Tibial nerve (tissue), 4 donors: ENCODE data around the gene MCC.

ENCODE experiments used
- EP300 ChIP-seq, 2 donors: sonication (generic); formaldehyde crosslinking; IDR thresholded peaks; one replicate each; pipeline ENCODE4 v1.6.1; 2017; ENCODE audit warnings: antibody characterized with exemption in 2 of 2, mild to moderate bottlenecking in 1 of 2
- POLR2A ChIP-seq, 2 donors: fragments of 450-650 bp; IDR thresholded peaks; one replicate each; pipeline ENCODE4 v1.6.1; 2017; ENCODE audit warnings: antibody characterized with exemption in 2 of 2, mild to moderate bottlenecking in 2 of 2, moderate library complexity in 2 of 2
- TF ChIP-seq, protein P1 (sequence below), 5 experiments: fragments of 200-600 bp in 3 of 5; fragments of 450-650 bp in 2 of 5; sonication (generic) in 3 of 5; IDR thresholded peaks; one replicate each; pipeline ENCODE4 v1.5.1; 2016 to 2019; ENCODE audit warnings: antibody characterized with exemption in 5 of 5, mild to moderate bottlenecking in 3 of 5, moderate library complexity in 2 of 5

DNA sequence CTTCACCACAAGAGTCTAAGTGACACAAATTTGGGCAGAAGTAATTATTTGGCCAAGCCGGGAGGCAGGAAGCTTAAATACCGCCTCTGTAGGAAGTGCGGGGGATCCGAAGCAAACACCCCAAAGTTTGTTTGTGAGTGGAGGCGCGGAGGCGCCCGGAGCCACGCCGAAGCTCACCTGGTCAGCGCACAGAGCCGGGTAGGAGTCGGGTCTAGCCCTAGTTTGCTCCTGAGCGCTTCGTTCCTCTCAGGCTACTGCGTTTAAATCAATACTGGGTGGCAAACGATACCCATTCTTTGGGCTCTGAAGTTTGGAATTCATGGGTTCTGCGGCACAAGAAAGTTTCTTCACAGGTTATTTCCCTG lies 855 bp downstream of the MCC start:
- TF ChIP-seq, protein P1, sequence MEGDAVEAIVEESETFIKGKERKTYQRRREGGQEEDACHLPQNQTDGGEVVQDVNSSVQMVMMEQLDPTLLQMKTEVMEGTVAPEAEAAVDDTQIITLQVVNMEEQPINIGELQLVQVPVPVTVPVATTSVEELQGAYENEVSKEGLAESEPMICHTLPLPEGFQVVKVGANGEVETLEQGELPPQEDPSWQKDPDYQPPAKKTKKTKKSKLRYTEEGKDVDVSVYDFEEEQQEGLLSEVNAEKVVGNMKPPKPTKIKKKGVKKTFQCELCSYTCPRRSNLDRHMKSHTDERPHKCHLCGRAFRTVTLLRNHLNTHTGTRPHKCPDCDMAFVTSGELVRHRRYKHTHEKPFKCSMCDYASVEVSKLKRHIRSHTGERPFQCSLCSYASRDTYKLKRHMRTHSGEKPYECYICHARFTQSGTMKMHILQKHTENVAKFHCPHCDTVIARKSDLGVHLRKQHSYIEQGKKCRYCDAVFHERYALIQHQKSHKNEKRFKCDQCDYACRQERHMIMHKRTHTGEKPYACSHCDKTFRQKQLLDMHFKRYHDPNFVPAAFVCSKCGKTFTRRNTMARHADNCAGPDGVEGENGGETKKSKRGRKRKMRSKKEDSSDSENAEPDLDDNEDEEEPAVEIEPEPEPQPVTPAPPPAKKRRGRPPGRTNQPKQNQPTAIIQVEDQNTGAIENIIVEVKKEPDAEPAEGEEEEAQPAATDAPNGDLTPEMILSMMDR (IDR thresholded peaks at IDR 0.05) = no peak
- no peak for TF ChIP-seq POLR2A (IDR thresholded peaks at IDR 0.05)
- no peak for TF ChIP-seq EP300 (IDR thresholded peaks at IDR 0.05)
